Measurements from ENCODE around the gene DGCR2. TPM values are rescaled to one million over a fixed set of nuclear protein-coding genes. Genes with fewer than 3 reads are reported as not detected.
"Not testable (repeated sequence)": the region's sequence is repeated elsewhere in the genome, so short reads cannot be mapped to it uniquely, and the experiment has no call there.

The DGCR2 gene, protein sequence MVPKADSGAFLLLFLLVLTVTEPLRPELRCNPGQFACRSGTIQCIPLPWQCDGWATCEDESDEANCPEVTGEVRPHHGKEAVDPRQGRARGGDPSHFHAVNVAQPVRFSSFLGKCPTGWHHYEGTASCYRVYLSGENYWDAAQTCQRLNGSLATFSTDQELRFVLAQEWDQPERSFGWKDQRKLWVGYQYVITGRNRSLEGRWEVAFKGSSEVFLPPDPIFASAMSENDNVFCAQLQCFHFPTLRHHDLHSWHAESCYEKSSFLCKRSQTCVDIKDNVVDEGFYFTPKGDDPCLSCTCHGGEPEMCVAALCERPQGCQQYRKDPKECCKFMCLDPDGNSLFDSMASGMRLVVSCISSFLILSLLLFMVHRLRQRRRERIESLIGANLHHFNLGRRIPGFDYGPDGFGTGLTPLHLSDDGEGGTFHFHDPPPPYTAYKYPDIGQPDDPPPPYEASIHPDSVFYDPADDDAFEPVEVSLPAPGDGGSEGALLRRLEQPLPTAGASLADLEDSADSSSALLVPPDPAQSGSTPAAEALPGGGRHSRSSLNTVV
- 17.8 and 26.5 TPM in 2 replicates for total RNA-seq (2014; rRNA removed; shearing (Covaris generic); ENCODE audit: low replicate concordance)

DNA sequence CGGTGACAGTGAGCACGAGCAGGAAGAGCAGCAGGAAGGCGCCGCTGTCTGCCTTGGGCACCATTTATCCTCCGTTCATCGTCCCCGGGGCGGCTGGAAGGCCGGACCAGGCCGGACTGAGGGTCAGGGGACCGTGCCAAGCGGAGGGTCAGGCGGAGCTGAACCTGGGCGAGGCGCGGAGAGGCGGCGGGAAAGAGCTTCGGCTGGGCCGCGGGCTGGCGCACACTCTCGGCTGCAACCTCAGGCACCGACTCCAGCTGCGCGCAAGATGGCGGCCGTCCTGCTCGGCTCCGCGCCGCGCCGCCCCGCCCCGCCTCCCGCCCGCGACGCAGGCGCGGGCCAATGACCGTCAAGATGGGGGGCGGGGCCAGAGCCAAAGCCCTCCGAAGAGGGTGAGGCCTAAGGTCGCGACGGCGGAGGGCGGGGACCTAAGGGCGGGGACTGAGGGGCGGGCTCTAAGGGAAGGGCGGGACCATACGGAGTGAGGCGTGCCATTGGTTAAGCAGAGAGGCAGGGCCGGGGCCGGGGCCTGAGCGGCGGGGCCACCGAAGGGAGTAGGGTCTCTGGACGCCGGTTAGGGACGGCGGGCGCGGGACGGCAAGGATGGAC is at the start of gene DGCR2:
DGCR2 (minus strand) TSS at position 270 of the 609 bp plus-strand sequence; CDS start at position 64, 206 bp downstream.
- H3K27me3 ChIP-seq, result no peaks in the 10 kb centered on the region
- peak; percentile 91 for DNase-seq
- H3K36me3 ChIP-seq, result peaks cover 4% of the 10 kb centered on the region
- H3K4me3 ChIP-seq, result peak within 1 kb of the TSS; percentile 76
- H3K9me3 ChIP-seq, result no peaks in the 10 kb centered on the region

DNA sequence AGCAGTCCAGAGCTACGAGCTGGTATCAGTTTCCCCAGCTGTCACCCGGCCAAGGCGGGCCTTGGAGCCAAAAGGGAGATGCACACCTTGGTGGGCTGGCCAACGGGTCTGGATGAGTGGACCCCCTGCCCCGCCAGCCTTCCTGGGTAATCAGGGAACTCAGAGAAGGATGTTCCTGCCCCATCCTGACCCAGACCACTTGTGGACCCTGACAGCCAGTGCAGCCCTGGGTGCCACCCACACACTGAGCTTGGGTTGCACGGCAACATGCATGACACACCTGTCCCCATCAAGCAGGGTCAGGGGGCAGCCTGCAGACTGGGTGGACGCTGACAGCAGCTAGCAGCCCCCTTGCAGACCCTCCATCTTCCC is 47.7 kb upstream of the DGCR2 start:
- Histone ChIP-seq H3K4me3 (no peak overlapping the region), H3K36me3 (peaks cover 11% of the 10 kb centered on the region), H3K9me3 (no peaks in the 10 kb centered on the region), H3K27me3 (peaks cover 28% of the 10 kb centered on the region)
- no peak for DNase-seq

DNA sequence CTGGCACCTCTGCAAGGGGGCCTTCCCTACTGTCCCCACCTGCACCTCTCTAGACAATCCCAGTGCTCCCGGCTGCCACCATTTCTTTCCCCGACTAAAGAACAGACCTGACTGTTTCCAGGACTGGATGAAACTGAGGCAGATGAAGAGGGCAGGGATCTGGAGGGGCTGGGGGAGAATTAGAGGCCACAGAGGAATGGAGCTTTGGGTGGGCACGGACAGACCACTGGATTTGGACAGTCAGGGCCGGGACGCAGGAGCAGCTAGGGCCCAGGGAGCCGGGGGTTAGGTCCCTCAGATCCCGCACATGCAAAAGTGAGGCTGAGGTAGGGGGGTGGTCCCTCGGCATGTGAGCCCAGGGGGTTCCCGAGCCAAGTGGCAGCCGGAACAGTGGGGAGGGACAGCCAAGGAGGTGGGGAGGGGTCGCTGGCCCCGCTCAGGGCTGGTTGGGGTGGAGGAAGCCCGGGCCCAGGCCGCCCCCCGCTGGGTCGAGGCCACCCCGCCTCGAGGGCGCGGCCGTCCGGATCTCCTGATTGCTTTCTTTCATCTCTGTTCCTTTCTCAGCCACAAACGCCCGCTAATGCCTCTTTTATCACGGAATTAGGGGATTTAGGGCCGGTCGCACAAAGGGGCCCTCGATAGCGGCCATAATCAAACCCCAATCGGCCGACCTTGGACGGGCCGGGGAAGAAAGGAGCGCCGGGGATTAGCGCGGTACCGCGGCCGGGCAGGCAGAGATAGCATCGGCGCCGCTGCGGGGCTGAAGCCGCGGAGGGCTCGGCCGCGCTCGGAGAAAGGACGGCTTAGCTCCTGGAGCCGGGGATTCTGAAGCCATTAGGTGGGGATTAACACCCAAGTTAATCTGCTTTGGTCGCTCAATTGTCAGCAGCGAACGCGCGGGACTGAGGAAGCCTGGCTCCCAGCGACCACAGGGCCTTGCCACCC is 47.1 kb upstream of the DGCR2 start:
- Histone ChIP-seq H3K27me3 (peaks cover 28% of the 10 kb centered on the region), H3K36me3 (peaks cover 10% of the 10 kb centered on the region), H3K4me3 (no peak overlapping the region), H3K9me3 (no peaks in the 10 kb centered on the region)
- no peak for DNase-seq

DNA sequence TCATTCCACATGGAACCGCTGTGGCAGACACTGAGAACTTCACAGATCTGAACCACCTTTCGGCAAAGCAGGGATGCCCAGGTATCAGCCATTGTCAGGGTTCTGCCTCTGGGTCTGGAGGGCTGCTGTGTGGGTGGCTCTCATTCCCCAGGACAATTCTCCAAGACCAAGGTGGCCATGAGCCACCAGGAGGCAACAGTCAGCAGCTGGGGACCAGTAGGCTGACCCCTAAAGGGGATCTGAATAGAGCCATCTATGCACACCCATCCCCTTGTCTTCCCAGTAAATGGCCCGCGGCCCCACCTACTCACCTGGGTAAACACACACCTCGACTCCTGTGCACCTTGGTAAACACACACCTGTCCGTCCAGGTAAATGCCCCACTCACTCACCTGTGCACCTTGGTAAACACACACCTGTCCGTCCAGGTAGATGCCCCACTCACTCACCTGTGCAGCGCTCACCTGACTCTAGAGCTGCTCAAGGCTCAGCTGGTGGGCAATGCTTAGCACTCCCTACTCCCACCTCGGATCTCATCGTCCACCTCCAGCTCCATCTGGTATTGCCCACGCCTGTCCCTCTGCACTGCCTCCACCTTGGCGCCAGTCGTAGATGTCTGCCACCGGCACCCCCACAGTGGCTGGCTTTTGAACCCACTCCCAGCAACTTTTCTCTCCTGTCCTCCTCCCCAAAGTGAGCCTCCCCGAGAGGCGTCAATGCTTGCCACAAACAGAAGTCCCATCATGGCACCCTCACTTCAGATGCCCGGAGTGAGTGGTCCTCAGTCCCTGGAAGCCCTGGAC is 46.1 kb upstream of the DGCR2 start:
- no peak for DNase-seq
- H3K27me3 ChIP-seq, result peaks cover 28% of the 10 kb centered on the region
- no peaks in the 10 kb centered on the region for H3K9me3 ChIP-seq
- H3K4me3 ChIP-seq, result no peak overlapping the region
- H3K36me3 ChIP-seq, result peaks cover 6% of the 10 kb centered on the region

DNA sequence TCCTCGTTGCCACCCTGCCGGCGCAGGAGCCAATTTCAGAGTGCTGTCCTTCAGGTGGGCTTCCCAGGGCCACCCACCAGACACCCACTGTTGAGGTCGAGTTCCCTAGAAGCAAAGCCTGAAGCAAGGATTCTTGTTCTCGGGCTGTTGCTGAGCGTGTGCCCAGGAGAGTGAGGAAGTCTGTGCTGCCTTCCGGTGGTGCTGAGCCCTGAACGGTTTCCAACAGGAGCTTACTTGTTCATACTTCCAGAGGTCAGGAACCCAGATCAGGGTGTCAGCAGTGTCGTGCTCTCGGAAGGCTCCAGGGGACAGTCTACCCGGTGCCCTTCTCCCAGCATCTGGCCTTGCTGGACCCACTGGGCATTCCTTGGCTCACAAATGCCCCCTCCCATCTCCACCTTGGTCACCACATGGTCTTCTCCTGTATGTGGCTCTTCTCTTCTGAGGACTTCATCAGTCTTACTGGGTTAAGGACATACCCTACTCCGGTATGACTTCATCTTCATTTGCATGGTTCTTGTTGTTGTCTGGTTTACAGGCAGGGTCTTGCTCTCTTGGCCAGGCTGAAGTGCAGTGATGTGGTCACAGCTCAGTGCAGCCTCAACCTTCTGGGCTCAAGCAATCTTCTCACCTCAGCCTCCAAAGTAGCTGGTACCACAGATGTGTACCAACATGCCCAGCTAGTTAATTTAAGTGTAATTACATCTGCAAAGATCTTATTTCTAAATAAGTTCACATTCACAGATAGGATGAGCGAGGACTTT is 45.1 kb upstream of the DGCR2 start:
- Histone ChIP-seq H3K9me3 (no peaks in the 10 kb centered on the region), H3K27me3 (peaks cover 28% of the 10 kb centered on the region), H3K4me3 (no peak overlapping the region), H3K36me3 (peaks cover 5% of the 10 kb centered on the region)
- DNase-seq, result no peak

DNA sequence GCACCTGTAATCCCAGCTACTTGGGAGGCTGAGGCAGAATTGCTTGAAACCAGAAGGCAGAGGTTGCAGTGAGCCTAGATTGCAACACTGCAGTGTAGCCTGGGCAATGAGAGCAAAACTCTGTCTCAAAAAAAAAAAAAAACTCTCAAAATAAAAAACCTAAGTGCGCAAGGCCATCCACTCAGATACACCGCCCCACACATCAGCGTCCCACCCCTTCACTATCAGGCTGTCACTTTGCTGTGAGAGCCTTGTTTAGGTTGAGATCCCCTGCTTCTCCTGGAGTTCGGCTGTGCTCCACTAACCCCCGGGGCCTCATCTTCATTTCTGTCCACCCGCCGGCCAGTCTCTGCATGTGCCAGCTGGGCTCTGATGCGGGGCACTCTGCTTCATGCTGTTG is 44.2 kb upstream of the DGCR2 start:
- DNase-seq, result no peak
- no peak overlapping the region for H3K4me3 ChIP-seq
- H3K27me3 ChIP-seq, result peaks cover 28% of the 10 kb centered on the region
- H3K9me3 ChIP-seq, result no peaks in the 10 kb centered on the region
- no peaks in the 10 kb centered on the region for H3K36me3 ChIP-seq

DNA sequence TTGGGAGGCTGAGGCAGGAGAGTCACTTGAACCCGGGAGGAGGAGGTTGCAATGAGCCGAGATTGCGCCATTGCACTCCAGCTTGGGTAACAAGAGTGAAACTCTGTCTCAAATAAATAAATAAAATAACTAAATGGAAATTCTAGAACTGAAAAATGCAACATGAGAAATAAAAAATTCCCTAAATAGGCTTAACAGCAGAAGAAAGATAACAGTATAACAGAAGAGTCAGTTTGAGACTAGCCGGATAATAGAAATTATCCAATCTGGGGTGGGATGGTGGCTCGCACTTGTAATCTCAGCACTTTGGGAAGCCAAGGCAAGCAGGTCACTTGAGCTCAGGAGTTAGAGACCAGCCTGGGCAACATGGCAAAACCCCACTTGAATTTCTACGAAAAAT is 42.2 kb upstream of the DGCR2 start:
- H3K9me3 ChIP-seq, result no peaks in the 10 kb centered on the region
- H3K27me3 ChIP-seq, result peaks cover 23% of the 10 kb centered on the region
- H3K36me3 ChIP-seq, result no peaks in the 10 kb centered on the region
- no peak for DNase-seq
- H3K4me3 ChIP-seq, result no peak overlapping the region

DNA sequence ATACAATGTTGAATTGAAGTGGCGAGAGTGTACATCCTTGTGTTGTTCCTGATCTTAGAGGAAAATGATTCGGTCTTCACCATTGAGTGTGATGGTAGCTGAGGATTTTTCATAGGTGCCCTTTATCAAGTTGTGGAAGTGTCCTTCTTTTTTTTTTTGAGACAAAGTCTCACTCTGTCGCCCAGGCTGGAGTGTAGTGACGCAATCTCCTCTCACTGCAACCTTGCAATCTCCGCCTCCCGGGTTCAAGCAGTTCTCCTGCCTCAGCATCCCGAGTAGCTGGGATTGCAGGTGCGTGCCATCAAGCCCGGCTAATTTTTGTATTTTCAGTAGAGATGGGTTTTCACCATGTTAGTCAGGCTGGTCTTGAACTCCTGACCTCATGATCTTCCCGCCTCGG is 36.4 kb upstream of the DGCR2 start:
- not testable (repeated sequence) for DNase-seq, H3K4me3 ChIP-seq, H3K27me3 ChIP-seq, H3K9me3 ChIP-seq, H3K36me3 ChIP-seq

DNA sequence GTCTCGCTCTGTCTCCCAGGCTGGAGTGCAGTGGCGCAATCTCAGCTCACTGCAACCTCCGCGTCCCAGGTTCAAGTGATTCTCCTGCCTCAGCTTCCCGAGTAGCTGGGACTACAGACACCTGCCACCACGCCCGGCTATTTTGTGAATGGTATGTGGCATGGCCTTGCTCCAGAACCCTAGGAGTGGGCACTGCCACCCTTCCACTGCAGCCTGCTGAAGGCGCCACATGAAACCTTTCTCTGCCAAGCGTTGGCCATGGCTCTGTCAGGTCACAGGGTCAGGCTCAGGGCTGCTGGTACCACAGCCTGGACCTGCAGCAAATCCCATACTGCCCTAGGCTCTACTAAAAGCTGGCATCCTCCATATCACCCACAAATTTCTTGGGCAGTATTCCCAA is 33.9 kb upstream of the DGCR2 start:
- not testable (repeated sequence) for H3K9me3 ChIP-seq, H3K36me3 ChIP-seq, H3K4me3 ChIP-seq, DNase-seq
- H3K27me3 ChIP-seq, result peaks cover 23% of the 10 kb centered on the region

DNA sequence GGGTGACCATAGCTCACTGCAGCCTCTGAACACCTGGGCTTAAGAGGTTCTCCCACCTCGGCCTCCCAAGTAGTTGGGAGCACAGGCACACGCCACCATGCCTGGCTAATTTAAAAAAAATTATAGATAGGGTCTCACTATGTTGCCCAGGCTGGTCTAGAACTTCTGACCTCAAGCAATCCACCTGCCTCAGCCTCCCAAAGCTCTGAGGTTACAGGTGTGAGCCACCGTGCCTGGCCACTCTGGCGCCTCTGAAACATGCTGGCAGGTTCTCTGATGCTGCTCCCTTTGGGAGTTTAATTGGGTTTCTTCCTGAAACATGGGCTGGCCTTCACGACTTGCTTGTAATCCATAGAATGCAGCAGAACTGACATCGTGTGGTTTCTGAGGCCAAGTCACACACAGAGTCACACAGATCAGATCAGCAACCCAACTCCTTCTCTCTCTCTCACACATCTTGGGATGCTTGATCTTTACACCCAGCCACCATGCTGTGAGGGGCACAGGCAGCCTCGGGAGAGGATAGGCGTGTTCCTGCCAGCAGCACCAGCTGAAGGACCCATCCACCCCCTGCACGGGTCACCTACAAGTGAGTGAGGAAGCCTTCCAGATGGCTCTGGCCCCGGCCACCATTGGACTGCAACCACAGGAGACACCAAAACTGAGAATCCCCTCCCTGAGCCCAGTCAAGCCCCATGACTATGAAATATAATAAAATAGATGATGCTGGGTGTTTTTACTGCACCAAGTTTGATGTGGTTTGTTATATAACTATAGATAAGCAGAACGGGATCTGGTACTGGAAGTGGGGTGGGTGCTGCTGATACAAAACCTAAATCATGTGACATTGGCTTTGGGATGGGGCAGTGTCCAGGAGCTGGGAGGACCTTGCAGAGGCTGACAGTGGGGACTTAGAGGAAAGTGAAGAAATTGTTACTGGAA is 31.0 kb upstream of the DGCR2 start:
- H3K27me3 ChIP-seq, result peaks cover 42% of the 10 kb centered on the region
- no peaks in the 10 kb centered on the region for H3K36me3 ChIP-seq
- no peaks in the 10 kb centered on the region for H3K9me3 ChIP-seq
- H3K4me3 ChIP-seq, result no peak overlapping the region
- DNase-seq, result no peak

DNA sequence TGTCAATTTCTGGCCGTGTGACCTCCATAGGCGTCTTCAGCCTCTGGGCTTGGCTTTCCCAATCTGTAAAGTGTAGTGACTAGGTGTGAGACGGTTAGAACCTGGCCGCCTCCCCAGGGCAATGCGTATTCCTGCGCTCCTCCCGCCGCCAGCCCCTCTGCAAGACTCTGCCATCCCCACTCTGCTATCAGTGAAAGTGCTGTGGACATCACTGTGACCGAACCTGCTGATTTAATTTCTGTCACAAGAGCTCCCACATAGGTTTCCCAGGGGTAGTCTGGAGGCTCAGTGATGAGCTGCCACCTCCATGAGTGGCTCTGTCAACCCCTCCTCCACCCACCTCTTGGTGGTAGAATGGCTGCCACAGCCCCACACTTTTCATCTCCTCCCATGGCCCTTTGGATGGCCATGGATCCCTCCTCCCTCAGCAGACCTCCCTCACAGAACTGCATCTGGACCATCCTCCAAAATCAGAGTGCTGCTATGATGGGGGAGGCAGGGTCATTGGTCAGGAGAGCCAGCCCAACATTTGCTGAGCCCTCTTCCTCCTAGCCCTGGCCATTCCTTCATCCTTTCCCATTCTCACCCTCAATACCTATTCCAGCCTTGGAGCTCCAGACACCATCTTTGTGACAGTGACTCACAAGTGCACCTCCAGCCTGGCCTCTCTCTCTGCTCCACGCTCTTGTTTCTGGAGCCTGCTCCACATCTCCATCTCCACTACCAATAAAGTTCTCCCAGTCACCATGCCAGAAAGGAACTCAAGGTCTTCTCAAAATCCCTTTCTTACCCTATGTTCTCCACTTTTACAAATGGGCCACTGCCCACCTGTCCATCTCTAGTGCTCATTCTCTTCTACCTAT is 29.3 kb upstream of the DGCR2 start:
- peaks cover 42% of the 10 kb centered on the region for H3K27me3 ChIP-seq
- no peak overlapping the region for H3K4me3 ChIP-seq
- DNase-seq, result no peak
- no peaks in the 10 kb centered on the region for H3K9me3 ChIP-seq
- H3K36me3 ChIP-seq, result no peaks in the 10 kb centered on the region

DNA sequence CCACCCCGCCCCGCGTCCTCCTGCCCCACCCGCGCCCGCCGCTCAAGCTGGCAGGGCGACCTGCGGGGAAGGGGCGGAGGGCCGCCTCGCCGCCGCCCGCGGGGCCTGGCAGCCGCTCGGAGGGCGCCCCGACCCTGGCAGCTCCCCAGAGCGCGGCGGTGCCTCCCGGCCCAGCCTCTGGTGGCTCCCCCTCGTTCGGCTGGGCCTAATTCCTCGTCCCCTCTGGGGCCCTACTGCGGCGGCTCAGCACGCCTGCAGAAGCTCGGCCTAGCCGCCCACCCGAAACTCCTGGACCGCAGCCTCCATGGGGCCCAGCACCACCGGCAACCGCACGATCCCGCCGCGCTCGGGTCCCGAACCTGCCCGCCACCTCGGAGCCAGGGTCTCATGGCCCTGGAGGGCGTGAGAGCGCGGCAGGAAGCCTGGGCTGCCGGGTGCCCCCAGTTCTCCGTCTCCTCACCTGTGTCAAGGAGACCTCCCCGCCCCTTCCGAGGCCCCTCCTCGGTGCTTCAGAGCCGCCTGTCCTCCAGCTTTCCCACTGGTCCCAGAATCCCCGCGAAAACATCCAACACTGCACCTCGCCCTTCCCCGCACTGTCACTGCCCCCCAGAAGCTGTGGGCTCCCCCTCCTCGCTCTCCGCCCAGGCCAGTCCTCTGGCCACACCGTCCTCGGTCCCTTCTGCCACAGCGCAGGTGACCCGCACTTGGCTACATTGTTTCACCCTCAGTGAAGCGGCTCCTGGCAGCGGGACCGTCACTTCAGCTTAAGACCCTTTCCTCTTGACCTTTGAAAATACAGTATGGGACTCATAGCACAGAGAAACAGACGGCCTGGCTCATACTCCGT is 28.5 kb upstream of the DGCR2 start:
- no peaks in the 10 kb centered on the region for H3K9me3 ChIP-seq
- peaks cover 42% of the 10 kb centered on the region for H3K27me3 ChIP-seq
- H3K4me3 ChIP-seq, result no peak overlapping the region
- no peaks in the 10 kb centered on the region for H3K36me3 ChIP-seq
- DNase-seq, result no peak

DNA sequence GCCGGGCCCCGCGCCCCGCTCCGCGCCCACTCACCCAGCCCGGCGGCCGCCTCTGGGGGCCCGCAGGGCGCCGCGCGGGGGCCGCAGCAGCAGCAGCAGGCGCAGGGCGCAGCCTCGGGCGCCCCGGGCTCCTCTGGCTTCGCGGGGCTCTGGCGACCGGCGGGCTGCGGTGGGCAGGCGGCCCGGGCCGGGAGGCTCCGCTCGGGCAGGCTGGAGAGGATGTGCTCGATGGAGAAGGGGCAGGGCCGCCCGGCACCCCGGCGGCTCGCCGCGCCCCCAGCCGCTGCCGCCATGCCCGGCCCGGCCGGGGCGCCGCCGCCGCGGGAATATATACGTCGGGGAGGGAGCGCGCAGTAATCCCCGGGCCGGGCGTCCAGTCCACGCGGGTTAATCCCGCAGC is 27.8 kb upstream of the DGCR2 start, which contains the start of gene GSC2:
GSC2 (minus strand) TSS at position 302 of the 400 bp plus-strand sequence; CDS start at position 293, 9 bp downstream.
- no peaks in the 10 kb centered on the region for H3K36me3 ChIP-seq
- no peak for DNase-seq
- H3K9me3 ChIP-seq, result no peaks in the 10 kb centered on the region
- peak within 1 kb of the TSS; percentile 24; the same call in 1 of the 2 replicates for H3K4me3 ChIP-seq
- peaks cover 39% of the 10 kb centered on the region for H3K27me3 ChIP-seq

All from MG63 (cell line).